A549 (cell line): ENCODE measurements around the gene IGSF9. TPM values are rescaled to one million over a fixed set of nuclear protein-coding genes. Genes with fewer than 3 reads are reported as not detected.

Source experiments
- ATAC-seq, 2 experiments: fragments of 200-7000 bp in 1 of 2; fragments of >200 bp in 1 of 2; cut with Nextera tagmentation in 1 of 2; cut with Tn5 transposase in 1 of 2; 3 replicates each; pipeline versions ENCODE4 v1.8.0 to v1.9.1; 2018 to 2020; ENCODE audit warnings: mild to moderate bottlenecking in 1 of 2, moderate library complexity in 1 of 2
- CTCF ChIA-PET: fragments of 300-600 bp; sonication (Branson Sonifier 250); formaldehyde crosslinking; extraction: SDS; loops from one replicate; lab custom pipeline; 2021; ENCODE audit warnings: antibody characterized with exemption, inconsistent platforms; lab: Yijun Ruan, JAX
- POLR2A ChIA-PET: fragments of 350-600 bp; formaldehyde crosslinking; extraction: SDS; loops from one replicate; lab custom pipeline; 2021; ENCODE audit warnings: antibody characterized with exemption, inconsistent platforms; lab: Yijun Ruan, JAX
- DNase-seq, 2 experiments: peaks; one replicate each; pipeline versions ENCODE4 v3.0.0 to v3.0.0-alpha.2; 2011 to 2016; ENCODE audit warnings: low read depth in 1 of 2, low spot score in 1 of 2
- FAIRE-seq: peaks from 2 replicates; lab custom pipeline; 2011; peaks lifted over from hg19 to GRCh38; lab: Jason Lieb, UNC
- H3K27ac ChIP-seq, 2 experiments: fragments of >200 bp; sonication (Bioruptor Twin); formaldehyde crosslinking; 3 replicates each; pipeline ENCODE4 v1.5.1; 2016 to 2017
- H3K4me1 ChIP-seq: fragments of >200 bp; sonication (Bioruptor Twin); formaldehyde crosslinking; 3 replicates; pipeline ENCODE4 v1.6.1; 2016
- H3K4me2 ChIP-seq: fragments of >200 bp; sonication (Bioruptor Twin); formaldehyde crosslinking; 3 replicates; pipeline ENCODE4 v1.6.1; 2016
- H3K4me3 ChIP-seq: fragments of >200 bp; sonication (Bioruptor Twin); formaldehyde crosslinking; 3 replicates; pipeline ENCODE4 v1.5.1; 2016
- H3K9me3 ChIP-seq: fragments of >200 bp; sonication (Bioruptor Twin); formaldehyde crosslinking; 3 replicates; pipeline ENCODE4 v1.6.1; 2016
- BCL3 ChIP-seq: fragments of >200 bp; sonication (Bioruptor Twin); formaldehyde crosslinking; IDR thresholded peaks from 3 replicates; pipeline ENCODE4 v1.6.1; 2016
- CBX8 ChIP-seq: fragments of 200-600 bp; sonication (generic); IDR thresholded peaks from 2 replicates; pipeline ENCODE4 v1.6.1; 2016
- CEBPB ChIP-seq, 2 experiments: fragments of >200 bp in 1 of 2; sonication (Bioruptor Twin) in 1 of 2; formaldehyde crosslinking in 1 of 2; IDR thresholded peaks; 2 replicates each; pipeline ENCODE4 v1.6.1; 2012 to 2016
- CHD2 ChIP-seq: fragments of 150-350 bp; IDR thresholded peaks from 2 replicates; pipeline ENCODE4 v1.6.1; 2014; ENCODE audit warnings: low read length; ENCODE audit not compliant: partially characterized antibody
- EHF ChIP-seq: fragments of 250-450 bp; sonication (Bioruptor Pico); IDR thresholded peaks from 2 replicates; pipeline ENCODE4 v1.5.0; 2020; ENCODE audit warnings: mild to moderate bottlenecking
- EHMT2 ChIP-seq: fragments of 200-600 bp; sonication (generic); IDR thresholded peaks from 2 replicates; pipeline ENCODE4 v1.6.1; 2016; ENCODE audit warnings: antibody characterized with exemption, low read depth, mild to moderate bottlenecking, moderate library complexity
- EP300 ChIP-seq, 2 experiments: fragments of >200 bp; sonication (Bioruptor Twin); formaldehyde crosslinking; IDR thresholded peaks; 2 replicates in 1 of 2; 3 replicates in 1 of 2; pipeline ENCODE4 v1.6.1; 2016 to 2017
- ESRRA ChIP-seq: fragments of 150-350 bp; IDR thresholded peaks from 2 replicates; pipeline ENCODE4 v1.6.1; 2014; ENCODE audit warnings: mild to moderate bottlenecking, low read length, borderline replicate concordance
- FOSB ChIP-seq: fragments of 250-450 bp; sonication (Bioruptor Pico); IDR thresholded peaks from 2 replicates; pipeline ENCODE4 v1.5.0; 2020; ENCODE audit warnings: mild to moderate bottlenecking, moderate library complexity
- FOSL2 ChIP-seq, 2 experiments: fragments of 450-650 bp in 1 of 2; fragments of >200 bp in 1 of 2; sonication (Bioruptor Twin) in 1 of 2; formaldehyde crosslinking; IDR thresholded peaks; 2 replicates each; pipeline versions ENCODE4 v1.5.0 to v1.6.1; 2016 to 2020; ENCODE audit warnings: mild to moderate bottlenecking in 1 of 2, moderate library complexity in 1 of 2
- GATA3 ChIP-seq: IDR thresholded peaks from 2 replicates; pipeline ENCODE4 v1.6.1; 2012; ENCODE audit warnings: borderline replicate concordance
- HEYL ChIP-seq: fragments of 250-450 bp; sonication (Bioruptor Pico); IDR thresholded peaks from 2 replicates; pipeline ENCODE4 v1.8.0; 2021; ENCODE audit warnings: mild to moderate bottlenecking, moderate library complexity
- JUN ChIP-seq, 2 experiments: fragments of >200 bp; sonication (Bioruptor Twin); formaldehyde crosslinking; IDR thresholded peaks; 2 replicates in 1 of 2; 3 replicates in 1 of 2; pipeline ENCODE4 v1.6.1; 2016 to 2017
- JUNB ChIP-seq: fragments of >200 bp; sonication (Bioruptor Twin); formaldehyde crosslinking; IDR thresholded peaks from 2 replicates; pipeline ENCODE4 v1.6.1; 2016
- KDM5A ChIP-seq: fragments of 200-600 bp; sonication (generic); IDR thresholded peaks from 2 replicates; pipeline ENCODE4 v1.6.1; 2016; ENCODE audit warnings: antibody characterized with exemption, mild to moderate bottlenecking
- MAFK ChIP-seq: fragments of 450-650 bp; IDR thresholded peaks from 2 replicates; pipeline ENCODE4 v1.6.1; 2014; ENCODE audit not compliant: partially characterized antibody
- MAX ChIP-seq: IDR thresholded peaks from 2 replicates; pipeline ENCODE4 v1.6.1; 2012
- MYC ChIP-seq: IDR thresholded peaks from 2 replicates; pipeline ENCODE4 v1.6.1; 2012; ENCODE audit warnings: mild to moderate bottlenecking, inconsistent platforms, low read length, improper control_type of control experiment, borderline replicate concordance
- POLR2AphosphoS2 ChIP-seq: conservative IDR thresholded peaks from 2 replicates; pipeline ENCODE4 v1.6.1; 2012; ENCODE audit warnings: low read length, improper control_type of control experiment, inconsistent platforms
- RAD21 ChIP-seq, 2 experiments: fragments of >200 bp in 1 of 2; sonication (Bioruptor Twin) in 1 of 2; formaldehyde crosslinking in 1 of 2; IDR thresholded peaks in 1 of 2; conservative IDR thresholded peaks in 1 of 2; 2 replicates in 1 of 2; 3 replicates in 1 of 2; pipeline ENCODE4 v1.6.1; 2012 to 2018; ENCODE audit warnings: inconsistent platforms in 1 of 2
- RARB ChIP-seq: fragments of 250-450 bp; sonication (Bioruptor Pico); IDR thresholded peaks from 2 replicates; pipeline ENCODE4 v1.8.0; 2021; ENCODE audit warnings: mild to moderate bottlenecking, moderate library complexity
- RFX5 ChIP-seq: fragments of 450-650 bp; IDR thresholded peaks from 2 replicates; pipeline ENCODE4 v1.7.1; 2014; ENCODE audit warnings: antibody characterized with exemption, mild to moderate bottlenecking, moderate library complexity
- RNF2 ChIP-seq: fragments of 200-600 bp; sonication (generic); IDR thresholded peaks from 2 replicates; pipeline ENCODE4 v1.6.1; 2016; ENCODE audit warnings: low read depth, mild to moderate bottlenecking, antibody characterized with exemption, moderate library complexity, borderline replicate concordance
- SMC3 ChIP-seq: fragments of >200 bp; sonication (Bioruptor Twin); formaldehyde crosslinking; IDR thresholded peaks from 3 replicates; pipeline ENCODE4 v1.6.1; 2018; ENCODE audit warnings: inconsistent platforms
- USF2 ChIP-seq: fragments of 450-650 bp; IDR thresholded peaks from 2 replicates; pipeline ENCODE4 v1.6.1; 2014; ENCODE audit warnings: antibody characterized with exemption
- ZNF302 ChIP-seq: fragments of 250-450 bp; sonication (Bioruptor Pico); IDR thresholded peaks from 2 replicates; pipeline ENCODE4 v1.9.0; 2021; ENCODE audit warnings: inconsistent platforms, mild to moderate bottlenecking, moderate library complexity
- ZSCAN20 ChIP-seq: fragments of 250-450 bp; sonication (Bioruptor Pico); IDR thresholded peaks from 2 replicates; pipeline ENCODE4 v1.8.0; 2022; ENCODE audit warnings: mild to moderate bottlenecking, moderate library complexity
- WGBS: methylation state at CpG from one replicate; pipeline ENCODE4 v1.1.6; 2017; ENCODE audit errors: missing lambda C conversion rate; 5-methylcytosine and 5-hydroxymethylcytosine counted together
- polyA plus RNA-seq, 4 experiments: library from polyadenylated mRNA; depleted of rRNA in 3 of 4; stranded (reverse); fragments of >200 nt; fragmentation: RNase III in 1 of 4; extraction: RNeasy Plus Mini Kit Qiagen cat#74134 plus additional on column Dnase treatment in 1 of 4; gene quantifications; 2 replicates in 3 of 4; 3 replicates in 1 of 4; pipeline ENCODE4 v1.2.3, GENCODE V29; 2011 to 2017
- TF ChIP-seq, protein P1 (sequence below): IDR thresholded peaks from 2 replicates; pipeline ENCODE4 v1.6.1; 2012; ENCODE audit warnings: low read depth, borderline replicate concordance
- TF ChIP-seq, protein P2 (sequence below): fragments of >200 bp; sonication (Bioruptor Twin); formaldehyde crosslinking; IDR thresholded peaks from 2 replicates; pipeline ENCODE4 v1.6.1; 2016
- TF ChIP-seq, protein P3 (sequence below): fragments of 250-450 bp; sonication (Bioruptor Pico); IDR thresholded peaks from 2 replicates; pipeline ENCODE4 v1.5.0; 2021; ENCODE audit warnings: mild to moderate bottlenecking, moderate library complexity, borderline replicate concordance

IGSF9 gene
- polyA plus RNA-seq, 2 of the 4 experiments (the other 2 are of a cell fraction) = 0.06 to 0.54 TPM

DNA sequence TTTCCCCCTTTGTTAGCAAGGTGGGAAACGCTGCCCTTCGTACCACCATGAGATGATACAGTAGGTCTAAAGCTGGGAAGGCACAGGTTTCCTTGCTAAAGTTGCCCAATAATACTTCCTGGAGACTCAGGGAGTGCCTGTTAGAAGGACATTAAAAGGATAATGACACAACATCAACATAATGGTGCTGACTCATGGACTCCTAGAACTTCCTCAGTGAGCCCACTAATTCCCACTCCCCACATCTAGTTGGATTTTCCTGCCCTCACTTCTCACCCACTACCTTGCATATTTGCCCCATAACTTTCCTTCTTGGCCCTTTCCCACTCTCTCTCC, 62.9 kb downstream of the IGSF9 start:
- ChIA-PET POLR2A (interaction anchor here (1.1 kb wide), 1 partner anchor 102 kb away, joined by 3 read pairs; the partner anchor contains the start of gene DUSP23), CTCF (interaction anchor here (1.3 to 5.8 kb wide), 5 partner anchors 8 to 125 kb away, joined by 3 to 64 read pairs (median 7); partner anchors contain the start of gene FCRL6)
- H3K4me2 ChIP-seq = peak overlapping the region; percentile 62
- DNase-seq (peak; percentile 28 to 51), ATAC-seq (peak; percentile 39 to 41; a peak in 4 of 6 replicates), FAIRE-seq (no peak)
- 77% methylated on average over 2 of the region's 2 CpGs for WGBS
- H3K4me3 ChIP-seq = no peak overlapping the region
- H3K9me3 ChIP-seq = no peaks in the 10 kb centered on the region
- peak overlapping the region; percentile 53 to 70 for H3K27ac ChIP-seq
- TF ChIP-seq MAFK = peak; percentile 65
- peak; percentile 35 to 55; a peak in 2 of 4 replicates for TF ChIP-seq CEBPB (IDR thresholded peaks at IDR 0.05)
- TF ChIP-seq FOSL2 (IDR thresholded peaks at IDR 0.05) = no peak
- TF ChIP-seq FOSL2 (CRISPR knock-in tag; IDR thresholded peaks at IDR 0.05) = peak; percentile 26; the same call in 1 of the 2 replicates
- TF ChIP-seq SMC3 = no peak
- no peak for TF ChIP-seq HEYL (CRISPR knock-in tag)
- peaks cover 39% of the 10 kb centered on the region for H3K4me1 ChIP-seq

DNA sequence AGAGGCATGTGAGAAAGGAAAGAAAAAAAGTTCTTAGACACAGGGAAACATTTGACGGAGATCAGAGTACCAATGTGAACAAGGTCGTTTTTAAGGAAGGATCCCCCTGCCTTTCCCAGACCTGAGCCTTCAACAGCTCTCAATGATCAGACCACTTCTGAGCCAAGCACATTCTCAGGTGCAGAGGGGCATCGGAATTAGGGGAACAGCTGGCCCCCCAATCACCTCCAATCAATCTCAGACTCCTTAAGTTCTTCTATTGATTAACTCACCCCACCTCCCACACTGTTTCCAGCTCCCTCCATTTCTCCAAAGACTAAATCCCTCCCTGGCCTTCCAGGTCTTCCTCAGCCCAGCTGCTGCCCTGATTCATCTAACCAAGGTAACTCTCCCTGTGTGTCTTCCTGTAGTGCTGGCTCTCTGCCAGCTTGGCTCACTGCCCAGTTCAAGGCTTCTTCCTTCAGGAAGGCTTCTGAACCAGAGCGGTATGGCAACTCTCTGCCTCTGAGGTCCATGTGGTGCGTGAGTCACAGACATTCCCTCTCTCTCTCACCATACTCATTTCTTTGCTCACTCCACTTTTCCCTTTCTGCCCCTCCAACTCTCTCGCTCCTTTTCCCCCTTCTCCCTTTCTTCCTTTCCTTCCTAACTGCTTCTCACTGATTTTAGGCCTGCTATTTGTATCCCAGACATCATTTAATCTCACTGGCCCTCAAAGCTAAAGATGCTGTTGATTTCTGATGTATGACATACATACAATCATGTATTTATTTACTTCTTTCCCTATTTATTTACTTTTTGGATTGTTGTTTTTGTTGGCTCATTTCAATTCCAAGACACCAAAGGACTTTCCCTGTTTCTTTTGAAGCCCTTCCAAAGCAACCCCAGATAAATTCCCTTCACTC, 63.5 kb downstream of the IGSF9 start:
- DNase-seq = peak; percentile 90 to 95
- 34% methylated on average over 6 of the region's 6 CpGs for WGBS
- Histone ChIP-seq H3K4me2 (peak overlapping the region; percentile 62), H3K27ac (peak overlapping the region; percentile 53 to 70), H3K9me3 (no peaks in the 10 kb centered on the region), H3K4me1 (peaks cover 39% of the 10 kb centered on the region), H3K4me3 (no peak overlapping the region)
- CTCF ChIA-PET = interaction anchor here (0.6 to 5.8 kb wide), 7 partner anchors 9 to 125 kb away, joined by 3 to 64 read pairs (median 4); partner anchors contain the start of genes DUSP23 and FCRL6
- peak; percentile 94 for ATAC-seq
- POLR2A ChIA-PET = interaction anchor here (1.1 kb wide), 1 partner anchor 101 kb away, joined by 3 read pairs; the partner anchor contains the start of gene DUSP23
- FAIRE-seq = peak; percentile 54
- TF ChIP-seq FOSB (no peak), MAFK (no peak), JUN (IDR thresholded peaks at IDR 0.05) (peak in 1 of 2 experiments; percentile 60; a peak in 1 of 5 replicates), MAX (peak; percentile 92), RAD21 (conservative IDR thresholded peaks at IDR 0.05 in 1 of 2, IDR thresholded peaks at IDR 0.05 in 1 of 2) (0 out of 5 replicates have a peak, but pooled peaks of 1 of the 2 experiments have one; percentile 2), CHD2 (no peak), BCL3 (no peak), FOSL2 (IDR thresholded peaks at IDR 0.05) (peak; percentile 75), FOSL2 (CRISPR knock-in tag; IDR thresholded peaks at IDR 0.05) (peak; percentile 90), CBX8 (no peak), EP300 (IDR thresholded peaks at IDR 0.05) (0 out of 5 replicates have a peak, but pooled peaks of 1 of the 2 experiments have one; percentile 17), EHF (CRISPR knock-in tag) (no peak), SMC3 (0 out of 3 replicates have a peak, but pooled peaks have one; percentile 7), RNF2 (no peak), POLR2AphosphoS2 (no peak), RARB (no peak), EHMT2 (no peak), ZSCAN20 (no peak), ZNF302 (CRISPR knock-in tag) (no peak), ESRRA (no peak), KDM5A (no peak), RFX5 (no peak), GATA3 (peak; percentile 26; the same call in 1 of the 2 replicates), MYC (peak; percentile 82; the same call in 1 of the 2 replicates), USF2 (peak; percentile 2; the same call in 1 of the 2 replicates), JUNB (peak; percentile 62)
- TF ChIP-seq, protein P1, sequence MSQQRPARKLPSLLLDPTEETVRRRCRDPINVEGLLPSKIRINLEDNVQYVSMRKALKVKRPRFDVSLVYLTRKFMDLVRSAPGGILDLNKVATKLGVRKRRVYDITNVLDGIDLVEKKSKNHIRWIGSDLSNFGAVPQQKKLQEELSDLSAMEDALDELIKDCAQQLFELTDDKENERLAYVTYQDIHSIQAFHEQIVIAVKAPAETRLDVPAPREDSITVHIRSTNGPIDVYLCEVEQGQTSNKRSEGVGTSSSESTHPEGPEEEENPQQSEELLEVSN = no peak; the same call in 1 of the 2 replicates
- TF ChIP-seq, protein P2, sequence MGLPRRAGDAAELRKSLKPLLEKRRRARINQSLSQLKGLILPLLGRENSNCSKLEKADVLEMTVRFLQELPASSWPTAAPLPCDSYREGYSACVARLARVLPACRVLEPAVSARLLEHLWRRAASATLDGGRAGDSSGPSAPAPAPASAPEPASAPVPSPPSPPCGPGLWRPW = peak; percentile 15; the same call in 1 of the 2 replicates
- TF ChIP-seq, protein P3, sequence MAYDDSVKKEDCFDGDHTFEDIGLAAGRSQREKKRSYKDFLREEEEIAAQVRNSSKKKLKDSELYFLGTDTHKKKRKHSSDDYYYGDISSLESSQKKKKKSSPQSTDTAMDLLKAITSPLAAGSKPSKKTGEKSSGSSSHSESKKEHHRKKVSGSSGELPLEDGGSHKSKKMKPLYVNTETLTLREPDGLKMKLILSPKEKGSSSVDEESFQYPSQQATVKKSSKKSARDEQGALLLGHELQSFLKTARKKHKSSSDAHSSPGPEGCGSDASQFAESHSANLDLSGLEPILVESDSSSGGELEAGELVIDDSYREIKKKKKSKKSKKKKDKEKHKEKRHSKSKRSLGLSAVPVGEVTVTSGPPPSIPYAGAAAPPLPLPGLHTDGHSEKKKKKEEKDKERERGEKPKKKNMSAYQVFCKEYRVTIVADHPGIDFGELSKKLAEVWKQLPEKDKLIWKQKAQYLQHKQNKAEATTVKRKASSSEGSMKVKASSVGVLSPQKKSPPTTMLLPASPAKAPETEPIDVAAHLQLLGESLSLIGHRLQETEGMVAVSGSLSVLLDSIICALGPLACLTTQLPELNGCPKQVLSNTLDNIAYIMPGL (CRISPR knock-in tag) = no peak
